Left ventricle myocardium superior (tissue), 1 donor: ENCODE measurements around the gene IRAK1. TPM values are rescaled to one million over a fixed set of nuclear protein-coding genes. Genes with fewer than 3 reads are reported as not detected.

Experiments used
- ATAC-seq: fragments of 200-7000 bp; cut with Tn5 transposase; one replicate; pipeline ENCODE4 v1.9.1; 2020; ENCODE audit warnings: mild to moderate bottlenecking, moderate library complexity
- DNase-seq: peaks from one replicate; pipeline ENCODE4 v3.0.0-alpha.2; 2020
- intact Hi-C: fragments of 100-400 bp; cut with micrococcal nuclease; formaldehyde crosslinking; loops from one replicate; pipeline ENCODE4 v1.11.0; 2022
- microRNA-seq: library from miRNA; unstranded; fragments of <30 nt; microRNA quantifications from one replicate; pipeline ENCODE4 v1.2.0, GENCODE V29; 2020; ENCODE audit warnings: borderline number of aligned reads
- total RNA-seq: library from RNA; stranded (reverse); fragmentation: NEBNext Ultra II Directional; extraction: Animal tissue kit (Norgen Biotek cat#: 25700); gene quantifications from one replicate; pipeline ENCODE4 v1.2.1, GENCODE V29; 2021
- donor health status: DM: no; HTN: yes; CAD: no; lungs with severe emphysema.

Gene IRAK1
- total RNA-seq, 1 donor from 2014 or later = 33.9 TPM

- intact Hi-C loops = no loop called here
- peak; percentile 5 for ATAC-seq
Measured at GRCh38 chrX:153966283-153966688, 53.4 kb downstream of the IRAK1 start.

GRCh38 chrX:153965406-153965805 lies 54.3 kb downstream of the IRAK1 start:
- intact Hi-C loops = no loop called here
- ATAC-seq = no peak
- no peak for DNase-seq

More at GRCh38 chrX:153966283-153966688, 53.4 kb downstream of the IRAK1 start:
- DNase-seq = peak; percentile 51

- ATAC-seq (no peak), DNase-seq (no peak)
Measured at GRCh38 chrX:153964105-153964504, 55.6 kb downstream of the IRAK1 start.

GRCh38 chrX:153963546-153963945 lies 56.2 kb downstream of the IRAK1 start:
- no peak for DNase-seq

More at GRCh38 chrX:153964105-153964504, 55.6 kb downstream of the IRAK1 start:
- intact Hi-C loops = no loop called here

GRCh38 chrX:153961292-153961691 lies 58.4 kb downstream of the IRAK1 start:
- intact Hi-C loops = no loop called here
- DNase-seq (no peak), ATAC-seq (no peak)

More at GRCh38 chrX:153963546-153963945, 56.2 kb downstream of the IRAK1 start:
- no peak for ATAC-seq
- intact Hi-C loops = no loop called here

GRCh38 chrX:153960786-153961185 lies 58.9 kb downstream of the IRAK1 start:
- intact Hi-C loops = no loop called here
- no peak for ATAC-seq
- no peak for DNase-seq

Small RNAs within 50 kb of the gene (microRNA-seq; reads per million reads assigned to microRNA genes)
- gene MIR3202-1 = not detected
- gene MIR3202-2 = not detected
- not detected for gene MIR718

Other genes with a start within 250 kb of the IRAK1 start
- 43.6 TPM for gene SRPK3, start 238.9 kb downstream of the IRAK1 start, total RNA-seq
- 81.2 TPM for gene IDH3G, start 225.5 kb downstream of the IRAK1 start, total RNA-seq
- gene SSR4, start 225.2 kb downstream of the IRAK1 start, total RNA-seq = 145 TPM
- gene PDZD4, start 189.4 kb downstream of the IRAK1 start, total RNA-seq = 2.6 TPM
- gene L1CAM, start 133.7 kb downstream of the IRAK1 start, total RNA-seq = 4.8 TPM
- gene AVPR2, start 115.2 kb downstream of the IRAK1 start, total RNA-seq = 3.3 TPM
- 10.0 TPM for gene ARHGAP4, start 93.6 kb downstream of the IRAK1 start, total RNA-seq
- gene NAA10, start 84.9 kb downstream of the IRAK1 start, total RNA-seq = 72.2 TPM
- 8.9 TPM for gene RENBP, start 75.3 kb downstream of the IRAK1 start, total RNA-seq
- gene HCFC1, start 48.1 kb downstream of the IRAK1 start, total RNA-seq = 27.0 TPM
- 6.0 TPM for gene TMEM187, start 47.1 kb downstream of the IRAK1 start, total RNA-seq
- gene MECP2, start 77.8 kb upstream of the IRAK1 start, total RNA-seq = 35.9 TPM
- gene OPN1LW, start 124.3 kb upstream of the IRAK1 start, total RNA-seq = not detected
- gene OPN1MW, start 162.7 kb upstream of the IRAK1 start, total RNA-seq = not detected
- gene OPN1MW2, start 199.9 kb upstream of the IRAK1 start, total RNA-seq = not detected
- gene OPN1MW3, start 237.7 kb upstream of the IRAK1 start, total RNA-seq = not detected